Measurements from ENCODE around the gene GAS7.

The GAS7 gene

GRCh38 chr17:9981344-9981915 lies 217.0 kb downstream of the GAS7 start:
- DNase-seq (ENCODE audit: low spot score) = no peak

- DNase-seq (ENCODE audit: low spot score) = no peak
These were observed 218.9 kb downstream of the GAS7 start for GRCh38 chr17:9979463-9979995.

GRCh38 chr17:9977180-9977575 lies 221.2 kb downstream of the GAS7 start:
- no peak for DNase-seq (ENCODE audit: low spot score)

- no peak for DNase-seq (ENCODE audit: low spot score)
These were observed 221.9 kb downstream of the GAS7 start for GRCh38 chr17:9976283-9977179.

GRCh38 chr17:9974448-9975381 lies 223.7 kb downstream of the GAS7 start:
- DNase-seq (ENCODE audit: low spot score) = no peak

GRCh38 chr17:9973669-9974447 lies 224.5 kb downstream of the GAS7 start:
- no peak for DNase-seq (ENCODE audit: low spot score)

GRCh38 chr17:9971991-9972390 lies 226.4 kb downstream of the GAS7 start:
- no peak for DNase-seq (ENCODE audit: low spot score)

- no peak for DNase-seq (ENCODE audit: low spot score)
These were observed 229.0 kb downstream of the GAS7 start for GRCh38 chr17:9969301-9969935.

GRCh38 chr17:9968881-9969280 lies 229.5 kb downstream of the GAS7 start:
- no peak for DNase-seq (ENCODE audit: low spot score)

GRCh38 chr17:9968008-9968407 lies 230.4 kb downstream of the GAS7 start:
- no peak for DNase-seq (ENCODE audit: low spot score)

GRCh38 chr17:9959377-9959981 lies 238.9 kb downstream of the GAS7 start:
- no peak for DNase-seq (ENCODE audit: low spot score)

- DNase-seq (ENCODE audit: low spot score) = no peak
These were observed 239.7 kb downstream of the GAS7 start for GRCh38 chr17:9958586-9959281.

GRCh38 chr17:9957244-9957643 lies 241.2 kb downstream of the GAS7 start:
- no peak for DNase-seq (ENCODE audit: low spot score)

GRCh38 chr17:9956474-9957131 lies 241.8 kb downstream of the GAS7 start:
- DNase-seq (ENCODE audit: low spot score) = no peak

- no peak for DNase-seq (ENCODE audit: low spot score)
These were observed 244.9 kb downstream of the GAS7 start for GRCh38 chr17:9953492-9953891.

- no peak for DNase-seq (ENCODE audit: low spot score)
These were observed 246.6 kb downstream of the GAS7 start for GRCh38 chr17:9951803-9952202.

GRCh38 chr17:9948928-9949327 lies 249.5 kb downstream of the GAS7 start:
- no peak for DNase-seq (ENCODE audit: low spot score)

- no peak for DNase-seq (ENCODE audit: low spot score)
These were observed 253.7 kb downstream of the GAS7 start for GRCh38 chr17:9944704-9945103.

- no peak for DNase-seq (ENCODE audit: low spot score)
These were observed 255.1 kb downstream of the GAS7 start for GRCh38 chr17:9943343-9943742.

Measured in CD4-positive, alpha-beta T cell treated with Interleukin-2 at 100 ng/mL for 4 hours (primary cell).